HG03280 (cell line): ENCODE results near the gene TMC5.
"Not testable (repeated sequence)": the region's sequence is repeated elsewhere in the genome, so short reads cannot be mapped to it uniquely, and the experiment has no call there.

Experiments
- ATAC-seq: cut with Tn5 transposase; IDR thresholded peaks from one replicate; pipeline ENCODE4 v1.9.1; 2021; ENCODE audit warnings: mild to moderate bottlenecking, moderate library complexity; ENCODE audit not compliant: unreplicated experiment

The TMC5 gene

GRCh38 chr16:19417640-19418039 lies at the start of gene TMC5:
TMC5 (plus strand) TSS chr16:19417883; CDS start chr16:19440039, 22,156 bp downstream.
- ATAC-seq: no peak

GRCh38 chr16:19372541-19372940 lies 45.1 kb upstream of the TMC5 start:
- not testable (repeated sequence) for ATAC-seq

GRCh38 chr16:19374402-19374801 lies 43.3 kb upstream of the TMC5 start:
- ATAC-seq: no peak

- ATAC-seq: no peak
These were observed 42.0 kb upstream of the TMC5 start for GRCh38 chr16:19375561-19376158.

GRCh38 chr16:19377864-19378263 lies 39.8 kb upstream of the TMC5 start:
- ATAC-seq: no peak

- ATAC-seq: no peak
These were observed 39.2 kb upstream of the TMC5 start for GRCh38 chr16:19378511-19378910.

GRCh38 chr16:19379838-19380237 lies 37.8 kb upstream of the TMC5 start:
- ATAC-seq: no peak

GRCh38 chr16:19380328-19380727 lies 37.4 kb upstream of the TMC5 start:
- ATAC-seq: no peak

GRCh38 chr16:19382084-19382801 lies 35.4 kb upstream of the TMC5 start:
- no peak for ATAC-seq

GRCh38 chr16:19382887-19383816 lies 34.5 kb upstream of the TMC5 start:
- ATAC-seq: no peak

- no peak for ATAC-seq
These were observed 33.0 kb upstream of the TMC5 start for GRCh38 chr16:19384656-19385055.

GRCh38 chr16:19386525-19386924 lies 31.2 kb upstream of the TMC5 start:
- ATAC-seq: no peak

- no peak for ATAC-seq
These were observed 28.4 kb upstream of the TMC5 start for GRCh38 chr16:19389246-19389645.

- not testable (repeated sequence) for ATAC-seq
These were observed 26.4 kb upstream of the TMC5 start for GRCh38 chr16:19391185-19391776.

- no peak for ATAC-seq
These were observed 25.3 kb upstream of the TMC5 start for GRCh38 chr16:19392352-19392751.

- no peak for ATAC-seq
These were observed 24.2 kb upstream of the TMC5 start for GRCh38 chr16:19393226-19394111.

GRCh38 chr16:19395646-19396267 lies 21.9 kb upstream of the TMC5 start:
- ATAC-seq: not testable (repeated sequence)

GRCh38 chr16:19396555-19397011 lies 21.1 kb upstream of the TMC5 start:
- ATAC-seq: no peak

- ATAC-seq: not testable (repeated sequence)
These were observed 20.3 kb upstream of the TMC5 start for GRCh38 chr16:19397373-19397772.

- ATAC-seq: no peak
These were observed 17.0 kb upstream of the TMC5 start for GRCh38 chr16:19400711-19401110.
